Endothelial cell of umbilical vein (primary cell): Measurements from ENCODE around the gene CHST3. TPM values are rescaled to one million over a fixed set of nuclear protein-coding genes. Genes with fewer than 3 reads are reported as not detected.

Source experiments
- BruUV-seq: library from RNA; stranded (reverse); fragments of 400-500 nt; replicated peaks from 2 replicates; lab custom pipeline; 2021; lab: Mats Ljungman, UMichigan
- CTCF ChIA-PET: fragments of 300-600, 350-600 bp; sonication (Branson Sonifier 250); formaldehyde crosslinking; loops from one replicate; lab custom pipeline; 2021; ENCODE audit warnings: antibody characterized with exemption, inconsistent platforms; lab: Charles Lee
- POLR2A ChIA-PET: fragments of 300-600, 350-600 bp; sonication (Branson Sonifier 250); formaldehyde crosslinking; loops from one replicate; lab custom pipeline; 2021; ENCODE audit warnings: antibody characterized with exemption, inconsistent platforms; lab: Charles Lee
- DNase-seq: peaks from one replicate; pipeline ENCODE4 v3.0.0-alpha.2; 2011; ENCODE audit warnings: low read depth, low spot score
- FAIRE-seq: peaks from 2 replicates; lab custom pipeline; 2011; peaks lifted over from hg19 to GRCh38; lab: Jason Lieb, UNC
- H2AFZ ChIP-seq: 2 replicates; pipeline ENCODE4 v1.6.0; 2012; ENCODE audit warnings: low read depth, low read length, control low read depth, inconsistent platforms
- H3K27ac ChIP-seq: 2 replicates; pipeline ENCODE4 v1.5.1; 2011; ENCODE audit warnings: low read depth, mild to moderate bottlenecking, control low read depth, low read length, moderate library complexity; ENCODE audit not compliant: insufficient read depth
- H3K27me3 ChIP-seq, 2 experiments: 2 replicates each; pipeline versions ENCODE4 v1.6.0 to v1.6.1; 2011; ENCODE audit warnings: low read length in 2 of 2, mixed read lengths in 1 of 2; ENCODE audit not compliant: control insufficient read depth in 2 of 2, insufficient read depth in 2 of 2
- H3K36me3 ChIP-seq, 2 experiments: 2 replicates in 1 of 2; 3 replicates in 1 of 2; pipeline ENCODE4 v1.5.1; 2011; ENCODE audit warnings: low read length in 2 of 2, mild to moderate bottlenecking in 1 of 2, moderate library complexity in 1 of 2; ENCODE audit not compliant: control insufficient read depth in 2 of 2, insufficient read depth in 2 of 2; ENCODE audit errors: extremely low read depth in 1 of 2
- H3K4me1 ChIP-seq: 3 replicates; pipeline ENCODE4 v1.5.1; 2011; ENCODE audit warnings: mild to moderate bottlenecking, low read length; ENCODE audit not compliant: control insufficient read depth, insufficient read depth; ENCODE audit errors: extremely low read depth
- H3K4me2 ChIP-seq: 2 replicates; pipeline ENCODE4 v1.6.1; 2011; ENCODE audit warnings: low read length, control low read depth, mixed read lengths; ENCODE audit not compliant: insufficient read depth
- H3K4me3 ChIP-seq, 3 experiments: fragments of 200-600 bp in 1 of 3; sonication (generic), shearing (Covaris generic) in 1 of 3; replicated peaks in 1 of 3; 2 replicates each; pipeline ENCODE4 v1.5.1; 2011 to 2016; ENCODE audit warnings: control low read depth in 3 of 3, low read length in 3 of 3, mild to moderate bottlenecking in 2 of 3, inconsistent platforms in 1 of 3, low read depth in 1 of 3, moderate library complexity in 1 of 3; ENCODE audit not compliant: insufficient read depth in 1 of 3
- H3K79me2 ChIP-seq: 2 replicates; pipeline ENCODE4 v1.6.0; 2012; ENCODE audit warnings: low read length, inconsistent platforms; ENCODE audit not compliant: control insufficient read depth, insufficient read depth
- H3K9ac ChIP-seq: replicated peaks from 2 replicates; pipeline ENCODE3; 2011; ENCODE audit warnings: low read length, control low read depth; ENCODE audit not compliant: insufficient read depth; ENCODE audit errors: extremely low read depth
- H3K9me1 ChIP-seq: replicated peaks from 3 replicates; pipeline ENCODE4 v1.6.0; 2011; ENCODE audit warnings: mild to moderate bottlenecking, low read length; ENCODE audit not compliant: control insufficient read depth, insufficient read depth; ENCODE audit errors: extremely low read depth
- H3K9me3 ChIP-seq: replicated peaks from 2 replicates; pipeline ENCODE4 v1.5.1; 2012; ENCODE audit warnings: low read length, inconsistent platforms; ENCODE audit not compliant: control insufficient read depth, insufficient read depth
- H4K20me1 ChIP-seq: replicated peaks from 2 replicates; pipeline ENCODE3; 2011; ENCODE audit warnings: mild to moderate bottlenecking, low read length; ENCODE audit not compliant: control insufficient read depth, insufficient read depth; ENCODE audit errors: extremely low read depth
- CTCF ChIP-seq, 2 donors: IDR thresholded peaks; 1 replicate in 1 of 2; 2 replicates in 1 of 2; pipeline ENCODE4 v1.5.1; 2011; ENCODE audit warnings: low read length in 2 of 2, mild to moderate bottlenecking in 2 of 2, moderate library complexity in 2 of 2, control low read depth in 1 of 2, inconsistent platforms in 1 of 2, low read depth in 1 of 2; ENCODE audit not compliant: insufficient read depth in 1 of 2; ENCODE audit errors: extremely low read depth in 1 of 2
- EZH2 ChIP-seq: IDR thresholded peaks from 2 replicates; pipeline ENCODE4 v1.6.1; 2012; ENCODE audit warnings: borderline replicate concordance, low read depth, mild to moderate bottlenecking, moderate library complexity, low read length, inconsistent platforms; ENCODE audit not compliant: severe bottlenecking
- FOS ChIP-seq: IDR thresholded peaks from 2 replicates; pipeline ENCODE4 v1.6.1; 2011; ENCODE audit warnings: mild to moderate bottlenecking, low read length, moderate library complexity, borderline replicate concordance; ENCODE audit not compliant: insufficient read depth
- JUN ChIP-seq: IDR thresholded peaks from 2 replicates; pipeline ENCODE4 v1.6.1; 2011; ENCODE audit warnings: borderline replicate concordance, low read depth; ENCODE audit not compliant: insufficient read length, insufficient read depth
- MAX ChIP-seq: IDR thresholded peaks from 2 replicates; pipeline ENCODE4 v1.6.1; 2011; ENCODE audit not compliant: insufficient read depth, insufficient read length
- MYC ChIP-seq: IDR thresholded peaks from one replicate; pipeline ENCODE4 v1.6.1; 2011; ENCODE audit warnings: mild to moderate bottlenecking, low read depth, low read length
- POLR2A ChIP-seq: IDR thresholded peaks from 2 replicates; pipeline ENCODE4 v1.6.1; 2012; ENCODE audit warnings: low read depth, mild to moderate bottlenecking, control low read depth, low read length
- POLR2AphosphoS5 ChIP-seq: IDR thresholded peaks from 2 replicates; pipeline ENCODE4 v1.6.1; 2012; ENCODE audit warnings: low read depth, mild to moderate bottlenecking, control low read depth, low read length, moderate library complexity; ENCODE audit not compliant: insufficient read depth
- dilution Hi-C: fragments of 300-500 bp; cut with MboI; formaldehyde crosslinking; loops from one replicate; pipeline ENCODE4 v1.15.0; 2019; ENCODE audit warnings: low sequenced_read_pairs; ENCODE audit not compliant: extremely low pct_ligation_motif_present
- intact Hi-C: fragments of 100-400 bp; cut with micrococcal nuclease; formaldehyde crosslinking; loops from one replicate; pipeline ENCODE4 v1.10.0; 2022
- polyA plus RNA-seq, 4 experiments: library from polyadenylated mRNA; depleted of rRNA in 3 of 4; stranded (reverse) in 3 of 4; unstranded in 1 of 4; fragments of >200 nt; gene quantifications; 2 replicates each; pipeline versions ENCODE4 v1.2.1 to v1.2.3, GENCODE V29; 2011 to 2012; ENCODE audit warnings: missing spikeins in 1 of 4
- total RNA-seq: library from RNA; stranded (reverse); gene quantifications from 2 replicates; pipeline ENCODE4 v1.2.3, GENCODE V29; 2021

CHST3 gene
- total and polyA plus RNA-seq, 2 donors (not counting 3 experiments of a cell fraction or from before 2014, with no cell fraction given), result 5.5 to 11.5 TPM

GRCh38 chr10:71970331-71970730, 6.1 kb downstream of the CHST3 start:
- no peaks in the 10 kb centered on the region for H4K20me1 ChIP-seq
- POLR2A ChIA-PET, result no interaction called here
- DNase-seq (no peak), FAIRE-seq (no peak)
- intact Hi-C loops, result no loop called here
- dilution Hi-C loops, result no loop called here
- BruUV-seq, result no TSS peak
- no peak overlapping the region for H3K4me2 ChIP-seq
- no peak overlapping the region for H3K4me3 ChIP-seq
- no peaks in the 10 kb centered on the region for H3K27me3 ChIP-seq
- H3K9me3 ChIP-seq, result no peaks in the 10 kb centered on the region
- H3K36me3 ChIP-seq, result no peaks in the 10 kb centered on the region
- CTCF ChIA-PET, result interaction anchor here (0.9 to 7.2 kb wide), 4 partner anchors 14 to 78 kb away, joined by 3 to 32 read pairs (median 4); no protein-coding TSS in a partner anchor
- no peaks in the 10 kb centered on the region for H3K9me1 ChIP-seq
- H3K9ac ChIP-seq, result no peak overlapping the region
- H3K27ac ChIP-seq, result no peak overlapping the region
- H2AFZ ChIP-seq, result no peak overlapping the region
- peaks cover 22% of the 10 kb centered on the region for H3K4me1 ChIP-seq
- no peak for TF ChIP-seq FOS
- TF ChIP-seq JUN, result no peak
- TF ChIP-seq CTCF (IDR thresholded peaks at IDR 0.05; ENCODE audit: extremely low read depth in 1 of 2, insufficient read depth in 1 of 2, low read depth in 1 of 2, low read length in 2 of 2), result peak; percentile 6 to 7
- peaks cover 37% of the 10 kb centered on the region for H3K79me2 ChIP-seq

GRCh38 chr10:71970869-71971268, 6.7 kb downstream of the CHST3 start:
- ChIA-PET POLR2A (no interaction called here), CTCF (interaction anchor here (0.9 to 7.2 kb wide), 4 partner anchors 14 to 78 kb away, joined by 3 to 32 read pairs (median 4); no protein-coding TSS in a partner anchor)
- Histone ChIP-seq H3K36me3 (no peaks in the 10 kb centered on the region), H3K27ac (no peak overlapping the region), H3K9ac (no peak overlapping the region), H3K4me3 (no peak overlapping the region), H4K20me1 (no peaks in the 10 kb centered on the region), H2AFZ (no peak overlapping the region), H3K4me2 (no peak overlapping the region), H3K9me3 (no peaks in the 10 kb centered on the region), H3K4me1 (peaks cover 22% of the 10 kb centered on the region), H3K79me2 (peaks cover 31% of the 10 kb centered on the region), H3K27me3 (no peaks in the 10 kb centered on the region), H3K9me1 (no peaks in the 10 kb centered on the region)
- BruUV-seq, result no TSS peak
- no peak for DNase-seq
- TF ChIP-seq EZH2 (no peak), JUN (no peak), POLR2AphosphoS5 (no peak), FOS (no peak), CTCF (IDR thresholded peaks at IDR 0.05; ENCODE audit: extremely low read depth in 1 of 2, insufficient read depth in 1 of 2, low read depth in 1 of 2, low read length in 2 of 2) (no peak), MYC (no peak), MAX (no peak), POLR2A (no peak)
- dilution Hi-C loops, result no loop called here
- intact Hi-C loops, result no loop called here
- FAIRE-seq, result no peak
